Colonic mucosa (tissue), 4 donors: ENCODE results near the gene TMPRSS13. TPM values are rescaled to one million over a fixed set of nuclear protein-coding genes. Genes with fewer than 3 reads are reported as not detected.

Experiments
- DNase-seq: peaks from one replicate; pipeline ENCODE4 v3.0.0-alpha.2; 2020
- H3K27ac ChIP-seq: fragments of 200-600 bp; one replicate; pipeline ENCODE4 v1.8.0; 2021
- H3K27me3 ChIP-seq: fragments of 200-600 bp; one replicate; pipeline ENCODE4 v1.8.0; 2021
- H3K36me3 ChIP-seq: fragments of 200-600 bp; one replicate; pipeline ENCODE4 v1.8.0; 2021
- H3K4me1 ChIP-seq: fragments of 200-600 bp; one replicate; pipeline ENCODE4 v1.8.0; 2021; ENCODE audit warnings: mild to moderate bottlenecking
- H3K4me3 ChIP-seq: fragments of 200-600 bp; one replicate; pipeline ENCODE4 v1.8.0; 2021
- H3K9ac ChIP-seq, 2 donors: one replicate each; pipeline ENCODE4 v1.7.0; 2013; ENCODE audit warnings: control low read depth in 2 of 2, low read depth in 2 of 2, low read length in 2 of 2
- H3K9me3 ChIP-seq: fragments of 200-600 bp; one replicate; pipeline ENCODE4 v1.8.0; 2021
- intact Hi-C: fragments of 100-400 bp; cut with DNase I; formaldehyde crosslinking; loops from one replicate; pipeline ENCODE4 v1.14.1; 2022
- total RNA-seq, 2 donors: library from RNA; stranded (reverse); fragmentation: NEBNext Ultra II Directional in 1 of 2; extraction: Animal tissue kit (Norgen Biotek cat#: 25700) in 1 of 2; gene quantifications; one replicate each; pipeline ENCODE4 v1.2.1, GENCODE V29; 2021
- TF ChIP-seq, protein P1 (sequence below): fragments of 200-600 bp; IDR thresholded peaks from one replicate; pipeline ENCODE4 v1.8.0; 2022; ENCODE audit warnings: antibody characterized with exemption, mild to moderate bottlenecking
- donor health status: healthy.
- donor health status: DM: no; HTN: no; CAD: no.
- donor health status: DM: no; HTN: no; CAD: no.

TMPRSS13 gene
- total RNA-seq, 2 donors from 2014 or later, result 1.5 to 1.6 TPM

DNA sequence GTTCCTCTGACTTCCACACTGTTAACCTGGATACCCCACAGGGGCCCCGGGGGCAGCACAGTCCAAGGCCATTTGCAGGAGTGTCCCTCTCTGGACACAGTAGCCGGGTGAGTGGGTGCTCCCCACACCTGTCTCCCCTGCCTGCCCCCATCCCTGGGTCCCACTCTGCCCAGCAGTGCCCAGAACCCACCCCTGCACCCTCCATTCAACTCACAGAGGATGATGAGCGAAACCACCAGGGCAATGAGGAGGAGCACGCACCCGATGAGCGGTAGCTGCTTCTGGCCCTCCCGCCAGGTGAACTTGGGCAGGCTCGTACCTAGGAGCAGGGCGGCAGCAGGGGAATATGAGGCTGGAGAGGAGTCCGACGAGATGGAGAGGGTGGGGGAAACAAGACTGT lies 12.2 kb downstream of the TMPRSS13 start:
- no peaks in the 10 kb centered on the region for H3K36me3 ChIP-seq
- H3K9ac ChIP-seq, result no peak overlapping the region
- TF ChIP-seq, protein P1, sequence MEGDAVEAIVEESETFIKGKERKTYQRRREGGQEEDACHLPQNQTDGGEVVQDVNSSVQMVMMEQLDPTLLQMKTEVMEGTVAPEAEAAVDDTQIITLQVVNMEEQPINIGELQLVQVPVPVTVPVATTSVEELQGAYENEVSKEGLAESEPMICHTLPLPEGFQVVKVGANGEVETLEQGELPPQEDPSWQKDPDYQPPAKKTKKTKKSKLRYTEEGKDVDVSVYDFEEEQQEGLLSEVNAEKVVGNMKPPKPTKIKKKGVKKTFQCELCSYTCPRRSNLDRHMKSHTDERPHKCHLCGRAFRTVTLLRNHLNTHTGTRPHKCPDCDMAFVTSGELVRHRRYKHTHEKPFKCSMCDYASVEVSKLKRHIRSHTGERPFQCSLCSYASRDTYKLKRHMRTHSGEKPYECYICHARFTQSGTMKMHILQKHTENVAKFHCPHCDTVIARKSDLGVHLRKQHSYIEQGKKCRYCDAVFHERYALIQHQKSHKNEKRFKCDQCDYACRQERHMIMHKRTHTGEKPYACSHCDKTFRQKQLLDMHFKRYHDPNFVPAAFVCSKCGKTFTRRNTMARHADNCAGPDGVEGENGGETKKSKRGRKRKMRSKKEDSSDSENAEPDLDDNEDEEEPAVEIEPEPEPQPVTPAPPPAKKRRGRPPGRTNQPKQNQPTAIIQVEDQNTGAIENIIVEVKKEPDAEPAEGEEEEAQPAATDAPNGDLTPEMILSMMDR, result no peak
- no peaks in the 10 kb centered on the region for H3K4me1 ChIP-seq
- H3K4me3 ChIP-seq, result no peak overlapping the region
- no peaks in the 10 kb centered on the region for H3K9me3 ChIP-seq
- H3K27me3 ChIP-seq, result no peaks in the 10 kb centered on the region
- intact Hi-C loops, result no loop called here
- no peak for DNase-seq
- no peak overlapping the region for H3K27ac ChIP-seq

GRCh38 chr11:117915672-117916235 lies 13.4 kb downstream of the TMPRSS13 start:
- intact Hi-C loops, result no loop called here
- Histone ChIP-seq H3K9ac (no peak overlapping the region), H3K9me3 (no peaks in the 10 kb centered on the region), H3K27ac (no peak overlapping the region), H3K4me1 (no peaks in the 10 kb centered on the region), H3K36me3 (no peaks in the 10 kb centered on the region), H3K4me3 (no peak overlapping the region), H3K27me3 (no peaks in the 10 kb centered on the region)
- TF ChIP-seq, protein P1, result no peak
- DNase-seq, result no peak

DNA sequence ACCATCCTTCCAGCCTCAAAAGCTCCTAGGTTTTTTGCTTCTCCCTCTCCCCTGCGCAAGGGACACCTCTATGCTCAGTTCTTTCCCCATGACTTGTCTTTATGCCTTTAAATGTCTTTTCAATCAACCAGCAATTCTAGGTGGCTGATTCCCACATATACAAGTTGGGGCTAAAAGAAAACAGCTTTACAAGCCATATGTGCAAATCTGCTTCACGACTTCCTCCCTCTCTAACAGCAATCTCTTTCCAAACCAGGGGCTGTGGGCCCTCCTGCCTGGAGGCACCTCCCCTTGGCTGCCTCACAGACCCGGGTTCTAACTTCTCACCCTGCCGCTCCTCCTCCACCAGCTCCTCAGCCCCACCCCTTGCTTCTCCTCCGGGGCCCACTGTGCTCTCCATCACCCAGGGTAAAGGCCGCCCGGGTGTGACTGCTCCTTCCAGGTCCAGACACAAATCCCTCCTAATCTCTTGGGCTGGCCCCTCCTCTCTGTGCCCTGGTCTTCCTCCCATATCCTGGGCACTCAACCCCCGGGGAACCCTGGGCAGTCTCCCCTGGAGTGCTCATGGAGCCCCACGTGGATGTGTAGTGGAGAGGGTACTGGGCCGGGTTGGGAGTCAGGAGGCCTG lies 14.1 kb downstream of the TMPRSS13 start:
- Histone ChIP-seq H3K27ac (no peak overlapping the region), H3K9me3 (no peaks in the 10 kb centered on the region), H3K4me3 (no peak overlapping the region), H3K9ac (no peak overlapping the region), H3K4me1 (no peaks in the 10 kb centered on the region), H3K27me3 (no peaks in the 10 kb centered on the region), H3K36me3 (no peaks in the 10 kb centered on the region)
- intact Hi-C loops, result no loop called here
- TF ChIP-seq, protein P1, result no peak
- DNase-seq, result no peak

- no peak for DNase-seq
- TF ChIP-seq, protein P1, result no peak
- no peak overlapping the region for H3K4me3 ChIP-seq
- no peaks in the 10 kb centered on the region for H3K36me3 ChIP-seq
- H3K4me1 ChIP-seq, result no peaks in the 10 kb centered on the region
- H3K9me3 ChIP-seq, result no peaks in the 10 kb centered on the region
- no peak overlapping the region for H3K27ac ChIP-seq
- intact Hi-C loops, result no loop called here
- H3K9ac ChIP-seq, result no peak overlapping the region
- H3K27me3 ChIP-seq, result no peaks in the 10 kb centered on the region
Measured at GRCh38 chr11:117914398-117914761, 14.8 kb downstream of the TMPRSS13 start.

GRCh38 chr11:117913736-117914397 lies 15.3 kb downstream of the TMPRSS13 start:
- no peaks in the 10 kb centered on the region for H3K9me3 ChIP-seq
- intact Hi-C loops, result no loop called here
- no peaks in the 10 kb centered on the region for H3K4me1 ChIP-seq
- TF ChIP-seq, protein P1, result no peak
- DNase-seq, result no peak
- no peaks in the 10 kb centered on the region for H3K27me3 ChIP-seq
- no peak overlapping the region for H3K4me3 ChIP-seq
- no peak overlapping the region for H3K27ac ChIP-seq
- no peaks in the 10 kb centered on the region for H3K36me3 ChIP-seq
- no peak overlapping the region for H3K9ac ChIP-seq
